Measurements from ENCODE around the gene CDK11B. TPM values are rescaled to one million over a fixed set of nuclear protein-coding genes. Genes with fewer than 3 reads are reported as not detected.
"Not testable (repeated sequence)": the region's sequence is repeated elsewhere in the genome, so short reads cannot be mapped to it uniquely, and the experiment has no call there.

Gene CDK11B
- total RNA-seq, 1 experiment from 2014 or later, result 38.6 TPM

DNA sequence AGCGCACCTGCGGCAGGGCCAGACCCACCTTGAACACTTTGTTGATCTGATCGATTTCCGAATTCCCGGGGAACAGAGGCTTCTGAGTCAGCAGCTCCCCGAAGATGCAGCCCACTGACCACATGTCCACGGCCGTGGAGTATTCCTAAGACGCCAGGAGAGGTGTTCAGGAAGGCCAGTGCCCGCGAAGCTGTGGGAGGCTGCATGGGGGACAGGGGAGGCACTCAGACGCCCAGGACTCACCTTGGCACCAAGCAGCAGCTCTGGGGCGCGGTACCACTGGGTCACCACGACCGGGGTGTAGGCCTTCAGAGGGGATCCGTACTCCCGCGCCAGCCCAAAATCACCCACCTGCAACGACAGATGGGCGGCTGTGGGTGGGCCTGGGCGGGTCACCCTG lies 45.0 kb upstream of the CDK11B start:
- H3K79me2 ChIP-seq (ENCODE audit: low read length), result no peaks in the 10 kb centered on the region
- H3K9me3 ChIP-seq (ENCODE audit: low read length), result no peaks in the 10 kb centered on the region
- no peaks in the 10 kb centered on the region for H4K20me1 ChIP-seq (ENCODE audit: low read length)
- ChIA-PET POLR2A (ENCODE audit: unreplicated experiment) (no interaction called here), CTCF (no interaction called here)
- no peaks in the 10 kb centered on the region for H3K4me1 ChIP-seq (ENCODE audit: insufficient read depth, low read length)
- no peaks in the 10 kb centered on the region for H3F3A ChIP-seq (ENCODE audit: low read length, unreplicated experiment)
- ATAC-seq (no peak), DNase-seq (no peak)
- no TSS peak for BruUV-seq (replicated peaks)
- no peaks in the 10 kb centered on the region for H3K27me3 ChIP-seq (ENCODE audit: low read length)
- no peaks in the 10 kb centered on the region for H3K36me3 ChIP-seq (ENCODE audit: low read depth, low read length)
- no peak overlapping the region for H2AFZ ChIP-seq (ENCODE audit: low read length)
- no peak for TF ChIP-seq EZH2phosphoT487 (IDR thresholded peaks at IDR 0.05; ENCODE audit: borderline replicate concordance, low read length)
- TF ChIP-seq EZH2 (IDR thresholded peaks at IDR 0.05; ENCODE audit: low read length, unreplicated experiment), result no peak
- TF ChIP-seq, protein P1, sequence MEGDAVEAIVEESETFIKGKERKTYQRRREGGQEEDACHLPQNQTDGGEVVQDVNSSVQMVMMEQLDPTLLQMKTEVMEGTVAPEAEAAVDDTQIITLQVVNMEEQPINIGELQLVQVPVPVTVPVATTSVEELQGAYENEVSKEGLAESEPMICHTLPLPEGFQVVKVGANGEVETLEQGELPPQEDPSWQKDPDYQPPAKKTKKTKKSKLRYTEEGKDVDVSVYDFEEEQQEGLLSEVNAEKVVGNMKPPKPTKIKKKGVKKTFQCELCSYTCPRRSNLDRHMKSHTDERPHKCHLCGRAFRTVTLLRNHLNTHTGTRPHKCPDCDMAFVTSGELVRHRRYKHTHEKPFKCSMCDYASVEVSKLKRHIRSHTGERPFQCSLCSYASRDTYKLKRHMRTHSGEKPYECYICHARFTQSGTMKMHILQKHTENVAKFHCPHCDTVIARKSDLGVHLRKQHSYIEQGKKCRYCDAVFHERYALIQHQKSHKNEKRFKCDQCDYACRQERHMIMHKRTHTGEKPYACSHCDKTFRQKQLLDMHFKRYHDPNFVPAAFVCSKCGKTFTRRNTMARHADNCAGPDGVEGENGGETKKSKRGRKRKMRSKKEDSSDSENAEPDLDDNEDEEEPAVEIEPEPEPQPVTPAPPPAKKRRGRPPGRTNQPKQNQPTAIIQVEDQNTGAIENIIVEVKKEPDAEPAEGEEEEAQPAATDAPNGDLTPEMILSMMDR (conservative IDR thresholded peaks at IDR 0.05; ENCODE audit: low read depth, low read length), result no peak
- H3K27ac ChIP-seq (ENCODE audit: low read length), result no peak overlapping the region
- no peaks in the 10 kb centered on the region for H3K9me2 ChIP-seq (replicated peaks; ENCODE audit: low read length)
- intact Hi-C loops (cut with micrococcal nuclease), result no loop called here
- no peak overlapping the region for H3K4me2 ChIP-seq (ENCODE audit: low read length)
- no peak overlapping the region for H3K9ac ChIP-seq (ENCODE audit: low read length)
- no peak overlapping the region for H3K4me3 ChIP-seq (ENCODE audit: low read length)

DNA sequence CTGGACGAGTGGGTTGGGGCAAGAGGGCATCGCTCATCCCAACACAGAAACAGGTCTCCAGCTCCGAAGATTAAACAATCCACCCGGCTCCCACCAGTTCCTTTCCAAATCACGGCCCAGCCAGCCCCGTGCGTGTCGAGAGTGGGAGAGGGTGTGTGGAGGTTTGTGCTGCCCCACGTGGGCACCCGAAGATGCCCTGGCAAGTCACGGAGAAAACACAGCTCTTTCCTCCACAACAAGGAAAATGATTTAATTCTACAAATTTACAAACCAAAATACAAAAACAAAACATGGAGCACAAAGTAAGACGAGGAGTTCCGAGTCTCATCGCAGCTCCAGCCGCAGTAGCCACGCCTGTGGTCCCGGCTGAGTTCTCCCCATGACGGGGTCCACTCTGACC lies 43.7 kb upstream of the CDK11B start:
- H4K20me1 ChIP-seq (ENCODE audit: low read length); H3F3A ChIP-seq (ENCODE audit: low read length, unreplicated experiment); H3K4me3 ChIP-seq (ENCODE audit: low read length); H2AFZ ChIP-seq (ENCODE audit: low read length); H3K27ac ChIP-seq (ENCODE audit: low read length); ATAC-seq; H3K9ac ChIP-seq (ENCODE audit: low read length); H3K4me1 ChIP-seq (ENCODE audit: insufficient read depth, low read length); H3K9me3 ChIP-seq (ENCODE audit: low read length); H3K9me2 ChIP-seq (replicated peaks; ENCODE audit: low read length); BruUV-seq (replicated peaks); H3K4me2 ChIP-seq (ENCODE audit: low read length); H3K27me3 ChIP-seq (ENCODE audit: low read length); H3K79me2 ChIP-seq (ENCODE audit: low read length); POLR2A ChIA-PET (ENCODE audit: unreplicated experiment); H3K36me3 ChIP-seq (ENCODE audit: low read depth, low read length); intact Hi-C loops (cut with micrococcal nuclease); CTCF ChIA-PET; DNase-seq: not testable (repeated sequence)

DNA sequence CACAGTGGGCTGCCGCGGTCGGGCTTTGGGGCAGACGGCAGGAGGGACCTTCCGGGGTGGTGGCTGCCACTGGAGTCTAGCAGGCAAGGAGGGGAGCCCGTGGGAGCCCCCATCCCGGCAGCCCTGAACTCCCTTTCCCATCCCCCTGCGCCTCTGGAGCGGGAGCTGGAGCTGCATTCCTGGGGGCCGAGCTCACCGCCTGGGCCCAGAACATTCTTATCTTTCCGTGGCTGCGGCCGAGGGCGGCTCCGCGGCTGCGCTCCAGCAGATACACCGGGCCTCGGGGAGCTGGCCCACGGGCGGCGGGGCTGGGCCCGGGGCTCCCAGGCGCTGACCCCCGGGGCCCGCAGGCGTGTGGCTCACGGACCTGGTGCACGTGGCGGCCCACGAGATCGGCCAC lies 41.8 kb upstream of the CDK11B start:
- H3K4me1 ChIP-seq (ENCODE audit: insufficient read depth, low read length); H3K9me2 ChIP-seq (replicated peaks; ENCODE audit: low read length); DNase-seq; H3K9ac ChIP-seq (ENCODE audit: low read length); H4K20me1 ChIP-seq (ENCODE audit: low read length); H3K36me3 ChIP-seq (ENCODE audit: low read depth, low read length); CTCF ChIA-PET; intact Hi-C loops (cut with micrococcal nuclease); H3K79me2 ChIP-seq (ENCODE audit: low read length); H3K4me3 ChIP-seq (ENCODE audit: low read length); POLR2A ChIA-PET (ENCODE audit: unreplicated experiment); H3K9me3 ChIP-seq (ENCODE audit: low read length); H3K27me3 ChIP-seq (ENCODE audit: low read length); BruUV-seq (replicated peaks); H3K4me2 ChIP-seq (ENCODE audit: low read length); H3K27ac ChIP-seq (ENCODE audit: low read length); H2AFZ ChIP-seq (ENCODE audit: low read length); H3F3A ChIP-seq (ENCODE audit: low read length, unreplicated experiment): not testable (repeated sequence)
- peak; percentile 62 for ATAC-seq

DNA sequence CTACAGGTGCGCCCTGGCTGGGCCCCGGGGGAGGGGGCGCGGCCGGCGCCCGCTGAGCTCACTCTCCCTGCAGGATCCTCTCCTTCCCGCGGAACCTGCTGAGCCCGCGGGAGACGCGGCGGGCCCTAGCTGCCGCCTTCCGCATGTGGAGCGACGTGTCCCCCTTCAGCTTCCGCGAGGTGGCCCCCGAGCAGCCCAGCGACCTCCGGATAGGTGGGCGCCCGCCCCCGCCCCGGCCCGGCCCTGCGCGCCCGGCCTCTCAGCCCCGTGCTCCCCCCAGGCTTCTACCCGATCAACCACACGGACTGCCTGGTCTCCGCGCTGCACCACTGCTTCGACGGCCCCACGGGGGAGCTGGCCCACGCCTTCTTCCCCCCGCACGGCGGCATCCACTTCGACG lies 41.3 kb upstream of the CDK11B start:
- POLR2A ChIA-PET (ENCODE audit: unreplicated experiment); CTCF ChIA-PET; BruUV-seq (replicated peaks): not testable (repeated sequence)

DNA sequence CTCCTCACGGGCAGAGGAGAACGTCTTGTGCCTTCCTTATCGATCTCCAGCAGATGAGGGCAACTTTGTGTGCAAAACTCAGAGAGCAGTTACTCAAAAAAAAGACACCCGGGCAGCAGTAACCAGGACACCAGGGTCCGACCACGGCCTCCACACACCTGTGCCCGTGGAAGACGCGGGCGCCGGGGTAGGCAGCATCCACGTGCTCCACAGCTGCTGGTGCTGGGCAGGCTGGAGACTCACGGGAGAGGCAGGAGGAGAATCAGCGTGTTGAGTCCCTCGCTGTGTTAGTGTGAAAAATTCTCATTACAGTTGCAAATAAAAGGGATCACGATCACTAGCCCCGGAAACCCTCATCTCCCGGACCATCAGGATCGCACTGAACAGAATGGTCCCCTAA lies 40.3 kb upstream of the CDK11B start:
- H3K27me3 ChIP-seq (ENCODE audit: low read length); H4K20me1 ChIP-seq (ENCODE audit: low read length); H3K4me3 ChIP-seq (ENCODE audit: low read length); H3K79me2 ChIP-seq (ENCODE audit: low read length); H3K9ac ChIP-seq (ENCODE audit: low read length); H3K9me2 ChIP-seq (replicated peaks; ENCODE audit: low read length); intact Hi-C loops (cut with micrococcal nuclease); H3K36me3 ChIP-seq (ENCODE audit: low read depth, low read length); H3K4me2 ChIP-seq (ENCODE audit: low read length); H3K27ac ChIP-seq (ENCODE audit: low read length); H3F3A ChIP-seq (ENCODE audit: low read length, unreplicated experiment); H2AFZ ChIP-seq (ENCODE audit: low read length); POLR2A ChIA-PET (ENCODE audit: unreplicated experiment); H3K9me3 ChIP-seq (ENCODE audit: low read length); BruUV-seq (replicated peaks); DNase-seq; CTCF ChIA-PET; ATAC-seq; H3K4me1 ChIP-seq (ENCODE audit: insufficient read depth, low read length): not testable (repeated sequence)

More for the DNA sequence above, 41.3 kb upstream of the CDK11B start:
- H3K27ac ChIP-seq (ENCODE audit: low read length); H3F3A ChIP-seq (ENCODE audit: low read length, unreplicated experiment); H3K9ac ChIP-seq (ENCODE audit: low read length); H3K36me3 ChIP-seq (ENCODE audit: low read depth, low read length); H3K4me2 ChIP-seq (ENCODE audit: low read length); H4K20me1 ChIP-seq (ENCODE audit: low read length); H2AFZ ChIP-seq (ENCODE audit: low read length); H3K79me2 ChIP-seq (ENCODE audit: low read length); DNase-seq; H3K4me3 ChIP-seq (ENCODE audit: low read length); H3K9me2 ChIP-seq (replicated peaks; ENCODE audit: low read length); H3K27me3 ChIP-seq (ENCODE audit: low read length); H3K4me1 ChIP-seq (ENCODE audit: insufficient read depth, low read length); H3K9me3 ChIP-seq (ENCODE audit: low read length); intact Hi-C loops (cut with micrococcal nuclease): not testable (repeated sequence)
- ATAC-seq, result peak; percentile 59

DNA sequence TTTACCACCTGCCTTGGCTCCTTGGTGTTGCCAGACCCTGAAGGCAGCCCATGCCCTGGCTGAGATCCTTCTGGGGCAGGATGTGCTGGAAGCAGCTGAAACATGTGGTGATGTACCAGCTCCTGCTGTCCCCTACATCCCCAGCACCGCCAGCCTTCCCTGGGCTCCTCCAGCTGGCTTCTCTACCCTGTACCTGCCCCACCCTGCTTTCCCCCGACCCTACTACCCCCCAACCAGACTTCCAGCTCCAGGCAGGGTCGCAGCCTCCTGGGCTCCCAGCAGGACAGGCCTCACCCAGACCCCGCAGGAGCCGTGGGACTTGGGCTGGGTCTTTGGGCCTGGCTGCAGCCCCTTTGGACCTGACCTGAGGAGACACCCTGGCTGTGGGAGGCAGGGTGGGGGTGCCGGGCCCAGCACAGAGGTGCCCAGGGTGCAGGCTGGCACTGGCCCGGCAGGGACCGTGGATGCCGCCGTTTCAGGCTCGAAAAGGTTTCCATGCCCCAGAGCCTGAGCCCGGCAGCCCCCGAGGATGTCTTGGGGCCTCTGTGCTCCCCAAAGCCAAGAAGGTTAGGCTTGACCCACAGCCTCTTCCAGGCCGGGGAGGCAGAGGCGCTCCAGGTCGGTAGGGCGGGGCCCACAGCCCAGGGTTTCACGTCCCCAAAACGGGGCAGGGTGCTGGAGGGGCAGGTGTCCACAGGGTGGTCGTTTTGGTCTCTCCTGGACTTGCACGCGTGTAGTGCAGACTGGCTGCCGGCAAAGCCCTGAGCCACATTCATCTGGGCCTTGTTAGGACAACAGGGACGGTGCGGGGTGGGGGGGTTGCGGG lies 38.8 kb upstream of the CDK11B start:
- H3K27me3 ChIP-seq (ENCODE audit: low read length); intact Hi-C loops (cut with micrococcal nuclease); H3F3A ChIP-seq (ENCODE audit: low read length, unreplicated experiment); H2AFZ ChIP-seq (ENCODE audit: low read length); H3K36me3 ChIP-seq (ENCODE audit: low read depth, low read length); H3K4me1 ChIP-seq (ENCODE audit: insufficient read depth, low read length); POLR2A ChIA-PET (ENCODE audit: unreplicated experiment); H3K9me2 ChIP-seq (replicated peaks; ENCODE audit: low read length); ATAC-seq; BruUV-seq (replicated peaks); H3K4me3 ChIP-seq (ENCODE audit: low read length); H4K20me1 ChIP-seq (ENCODE audit: low read length); H3K9ac ChIP-seq (ENCODE audit: low read length); DNase-seq; H3K4me2 ChIP-seq (ENCODE audit: low read length); CTCF ChIA-PET; H3K79me2 ChIP-seq (ENCODE audit: low read length); H3K9me3 ChIP-seq (ENCODE audit: low read length); H3K27ac ChIP-seq (ENCODE audit: low read length): not testable (repeated sequence)

Data from PC-3 (cell line).